ENCODE measurements around the gene INSYN2B. TPM values are rescaled to one million over a fixed set of nuclear protein-coding genes. Genes with fewer than 3 reads are reported as not detected.

Gene INSYN2B
- total RNA-seq, 1 donor from 2014 or later: 1.5 TPM

GRCh38 chr5:169999621-170000020, 19.3 kb upstream of the INSYN2B start:
- no peaks in the 10 kb centered on the region for H3K4me1 Mint-ChIP-seq (ENCODE audit: unreplicated experiment)
- no peak overlapping the region for H3K27ac Mint-ChIP-seq
- H3K27me3 Mint-ChIP-seq: peaks cover 4% of the 10 kb centered on the region
- no peak overlapping the region for H3K4me3 Mint-ChIP-seq
- no peaks in the 10 kb centered on the region for H3K9me3 Mint-ChIP-seq
- DNase-seq (ENCODE audit: extremely low spot score, unreplicated experiment): no peak
- H3K36me3 Mint-ChIP-seq: no peaks in the 10 kb centered on the region
- TF ChIP-seq CTCF (conservative IDR thresholded peaks at IDR 0.05): no peak

DNA sequence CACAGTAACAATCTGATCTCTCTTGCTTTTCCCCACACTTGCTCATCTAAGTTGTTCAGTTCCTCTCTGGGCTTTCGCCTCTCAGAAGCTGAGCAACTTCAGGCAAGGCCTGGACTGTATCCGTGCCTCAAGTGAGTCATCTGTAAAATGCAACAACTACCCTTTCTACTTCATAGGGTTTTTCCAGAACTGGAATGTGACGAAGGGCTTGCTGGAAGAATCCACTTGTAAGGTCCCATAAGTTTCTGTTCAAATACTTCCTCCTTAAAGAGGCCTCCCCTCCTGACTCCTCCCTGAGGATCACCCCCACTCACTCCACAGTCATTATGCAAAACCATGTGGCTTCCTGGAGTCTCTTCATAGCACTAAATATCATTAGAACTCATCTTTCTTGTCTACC, 17.5 kb upstream of the INSYN2B start:
- DNase-seq (ENCODE audit: extremely low spot score, unreplicated experiment): no peak
- no peak for TF ChIP-seq CTCF (conservative IDR thresholded peaks at IDR 0.05)
- Mint-ChIP-seq H3K4me1 (ENCODE audit: unreplicated experiment) (no peaks in the 10 kb centered on the region), H3K36me3 (no peaks in the 10 kb centered on the region), H3K9me3 (no peaks in the 10 kb centered on the region), H3K4me3 (no peak overlapping the region), H3K27me3 (peaks cover 12% of the 10 kb centered on the region), H3K27ac (no peak overlapping the region)

- Mint-ChIP-seq H3K4me3 (no peak overlapping the region), H3K36me3 (no peaks in the 10 kb centered on the region), H3K27me3 (peaks cover 10% of the 10 kb centered on the region), H3K4me1 (ENCODE audit: unreplicated experiment) (no peaks in the 10 kb centered on the region), H3K27ac (no peak overlapping the region), H3K9me3 (no peaks in the 10 kb centered on the region)
- TF ChIP-seq CTCF (conservative IDR thresholded peaks at IDR 0.05): no peak
- DNase-seq (ENCODE audit: extremely low spot score, unreplicated experiment): no peak
These were observed 13.1 kb upstream of the INSYN2B start for GRCh38 chr5:169993485-169993790.

DNA sequence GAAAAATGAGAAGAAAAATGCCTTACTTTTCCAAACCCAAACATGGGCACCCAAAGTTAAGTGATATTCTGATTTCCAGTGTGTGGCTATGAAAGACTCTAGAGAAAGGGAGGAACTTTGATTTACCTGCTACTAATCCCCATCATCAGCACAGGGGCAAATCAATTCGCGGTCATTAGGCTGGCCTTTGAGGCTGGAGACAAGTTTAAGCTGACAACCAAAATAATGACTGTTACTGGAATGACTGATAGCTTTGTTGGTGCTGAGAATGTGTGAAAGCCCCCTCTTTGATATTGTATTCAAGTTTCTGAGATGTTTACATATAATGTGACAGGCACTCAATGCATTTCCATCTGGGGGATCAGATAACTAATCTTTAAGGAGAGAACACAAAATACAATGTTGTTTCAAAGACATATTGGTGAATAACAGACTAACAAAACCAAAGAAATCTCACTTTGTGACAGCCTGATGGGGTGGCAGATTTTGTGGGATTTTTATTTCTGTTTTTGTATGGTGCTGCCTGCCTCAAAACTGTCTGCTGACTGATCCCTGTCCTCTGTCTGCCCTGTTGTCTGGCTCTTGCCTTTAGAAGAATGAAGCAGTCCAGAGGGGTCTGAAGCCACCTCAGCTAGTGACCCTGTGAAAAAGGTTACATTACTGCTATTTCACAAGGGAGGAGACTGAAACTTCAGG, 12.6 kb upstream of the INSYN2B start:
- no peak overlapping the region for H3K4me3 Mint-ChIP-seq
- no peak for DNase-seq (ENCODE audit: extremely low spot score, unreplicated experiment)
- H3K27me3 Mint-ChIP-seq: peaks cover 10% of the 10 kb centered on the region
- H3K4me1 Mint-ChIP-seq (ENCODE audit: unreplicated experiment): no peaks in the 10 kb centered on the region
- no peak for TF ChIP-seq CTCF (conservative IDR thresholded peaks at IDR 0.05)
- H3K27ac Mint-ChIP-seq: no peak overlapping the region
- H3K9me3 Mint-ChIP-seq: no peaks in the 10 kb centered on the region
- H3K36me3 Mint-ChIP-seq: no peaks in the 10 kb centered on the region

DNA sequence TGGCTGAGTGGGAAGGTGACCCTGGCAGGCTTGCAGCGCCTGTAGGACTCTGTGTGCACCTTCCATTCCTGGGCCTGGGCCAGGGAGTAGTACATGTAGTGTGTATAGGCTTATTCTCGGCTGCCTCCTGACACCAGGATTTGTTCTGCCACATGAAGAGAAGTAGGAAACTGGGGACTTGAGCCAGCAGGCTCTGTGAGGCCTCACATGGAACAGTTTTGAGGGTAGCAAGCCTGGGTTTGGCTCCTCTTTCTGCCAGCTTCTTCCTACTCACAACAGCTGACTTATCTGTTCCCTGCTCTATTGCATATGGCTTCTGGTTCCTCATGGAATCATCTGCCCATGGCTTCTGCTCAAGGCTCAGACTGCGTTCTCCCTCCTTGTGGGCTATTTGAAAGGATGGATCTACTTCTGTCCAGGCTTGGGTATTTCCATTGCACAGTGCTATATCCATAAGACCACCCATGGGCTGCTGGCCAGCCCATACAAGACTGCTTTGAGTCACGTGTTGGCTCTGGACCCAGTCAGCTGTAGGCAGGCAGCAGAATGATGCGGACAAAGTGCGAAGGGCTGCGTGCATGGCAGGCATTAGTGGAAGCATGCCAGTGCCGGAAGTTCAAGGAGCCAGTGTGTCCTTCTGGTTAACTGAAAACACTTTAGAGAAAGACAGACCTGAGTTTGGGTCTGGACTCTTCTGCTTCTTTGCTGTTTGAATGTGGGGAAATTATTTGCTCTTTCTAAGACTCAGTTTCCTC, 11.0 kb upstream of the INSYN2B start:
- DNase-seq (ENCODE audit: extremely low spot score, unreplicated experiment): no peak
- Mint-ChIP-seq H3K27ac (no peak overlapping the region), H3K4me3 (no peak overlapping the region), H3K36me3 (no peaks in the 10 kb centered on the region), H3K9me3 (no peaks in the 10 kb centered on the region), H3K27me3 (peaks cover 16% of the 10 kb centered on the region), H3K4me1 (ENCODE audit: unreplicated experiment) (no peaks in the 10 kb centered on the region)
- no peak for TF ChIP-seq CTCF (conservative IDR thresholded peaks at IDR 0.05)
